Measurements from ENCODE around the gene AAR2.

The AAR2 gene

DNA sequence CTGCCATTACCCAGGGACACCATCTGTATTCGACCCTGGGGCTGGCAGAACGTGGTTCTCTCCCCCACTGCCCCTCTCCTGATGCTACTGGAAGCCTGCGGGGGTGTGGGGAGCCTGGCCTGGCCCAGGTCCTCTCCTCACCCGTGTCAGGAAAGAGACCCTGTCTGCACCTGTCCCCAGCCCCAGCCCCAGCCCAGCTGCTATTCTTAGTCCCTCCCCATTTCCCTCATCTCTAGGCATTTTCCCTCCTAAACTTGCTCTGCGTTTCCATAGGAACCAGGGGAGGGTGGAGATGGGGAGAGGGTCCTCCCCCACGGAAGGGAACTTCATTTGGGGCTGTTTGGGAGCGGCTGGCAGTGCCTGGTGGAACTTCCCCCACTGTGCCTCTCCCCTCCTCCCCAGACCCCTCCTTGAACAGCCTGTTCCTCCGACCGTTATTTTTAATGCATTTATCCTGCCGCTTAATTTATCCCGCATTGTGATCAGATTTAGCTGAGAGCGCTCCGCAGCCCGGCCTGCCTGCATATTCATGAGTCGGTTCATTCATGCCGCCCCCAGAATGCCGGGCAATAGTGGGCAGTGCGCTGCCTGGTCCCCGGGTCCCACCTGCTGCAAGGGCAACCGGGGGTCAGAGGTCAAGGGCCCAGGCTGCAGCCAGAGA, 38.0 kb downstream of the AAR2 start:
- H3K36me3 Mint-ChIP-seq (ENCODE audit: low read depth): no peaks in the 10 kb centered on the region
- H3K27ac Mint-ChIP-seq: no peak overlapping the region
- H3K4me3 Mint-ChIP-seq: no peak overlapping the region
- no peaks in the 10 kb centered on the region for H3K27me3 Mint-ChIP-seq (ENCODE audit: low read depth)
- H3K4me1 Mint-ChIP-seq (ENCODE audit: low read depth): no peaks in the 10 kb centered on the region
- no peaks in the 10 kb centered on the region for H3K9me3 Mint-ChIP-seq

DNA sequence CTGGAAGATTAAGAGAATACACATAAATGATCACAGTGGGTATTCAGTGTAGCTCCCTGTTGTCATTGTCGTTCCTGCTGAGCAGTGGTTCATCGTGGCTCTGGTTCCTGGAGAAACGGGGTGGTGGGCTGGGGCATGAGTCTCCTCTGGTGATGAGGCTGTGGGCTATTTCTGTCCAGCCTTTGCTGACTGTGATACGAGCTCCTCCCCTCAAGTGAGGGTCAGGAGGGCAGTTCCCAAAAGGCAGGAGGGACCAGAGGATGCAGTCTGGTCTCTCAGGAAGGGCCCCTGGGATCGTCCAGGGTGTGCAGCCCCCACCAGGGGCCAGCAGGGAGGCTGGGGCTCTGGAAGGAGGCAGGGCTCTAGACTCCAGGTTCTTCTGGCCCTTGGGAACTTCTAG, 38.7 kb downstream of the AAR2 start:
- no peaks in the 10 kb centered on the region for H3K27me3 Mint-ChIP-seq (ENCODE audit: low read depth)
- H3K36me3 Mint-ChIP-seq (ENCODE audit: low read depth): no peaks in the 10 kb centered on the region
- no peaks in the 10 kb centered on the region for H3K9me3 Mint-ChIP-seq
- no peak overlapping the region for H3K27ac Mint-ChIP-seq
- no peaks in the 10 kb centered on the region for H3K4me1 Mint-ChIP-seq (ENCODE audit: low read depth)
- H3K4me3 Mint-ChIP-seq: no peak overlapping the region

DNA sequence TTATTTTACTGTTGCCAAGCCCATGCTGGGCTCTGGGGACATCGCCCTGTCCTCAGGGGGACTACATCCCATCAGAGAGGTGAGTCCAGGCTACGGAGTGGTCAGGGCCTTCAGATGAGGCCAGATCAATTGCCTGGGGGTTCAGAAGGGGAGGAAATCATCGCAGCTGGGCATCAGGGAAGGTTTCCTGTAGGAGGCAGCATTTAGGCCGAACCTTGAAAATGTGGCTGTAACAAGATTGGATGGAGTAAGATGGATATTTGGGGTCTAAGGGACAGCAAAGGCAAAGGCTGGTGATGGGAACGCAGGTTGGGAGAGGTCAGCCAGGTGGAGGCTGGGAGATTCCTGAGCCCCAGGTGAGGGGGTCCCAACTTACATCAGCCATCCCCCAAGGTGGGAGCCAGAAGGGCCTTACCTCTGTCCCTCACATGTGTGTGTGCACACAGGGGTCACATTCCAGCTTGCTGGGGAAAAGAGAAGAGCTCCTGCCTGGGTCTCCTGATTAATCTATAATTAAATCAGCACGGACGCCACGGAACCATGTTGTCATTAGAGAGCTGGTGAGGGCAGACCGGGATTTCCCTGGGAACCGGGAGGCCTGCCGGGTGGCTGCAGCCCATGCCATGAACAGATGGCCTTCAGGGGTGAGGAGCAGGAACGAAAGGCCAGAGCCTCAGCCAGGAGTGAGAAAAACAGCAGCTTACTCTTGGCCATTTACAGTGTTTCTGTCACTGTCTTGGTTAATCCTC, 39.3 kb downstream of the AAR2 start:
- Mint-ChIP-seq H3K4me3 (no peak overlapping the region), H3K27ac (no peak overlapping the region), H3K27me3 (ENCODE audit: low read depth) (no peaks in the 10 kb centered on the region), H3K4me1 (ENCODE audit: low read depth) (no peaks in the 10 kb centered on the region), H3K36me3 (ENCODE audit: low read depth) (no peaks in the 10 kb centered on the region), H3K9me3 (no peaks in the 10 kb centered on the region)

DNA sequence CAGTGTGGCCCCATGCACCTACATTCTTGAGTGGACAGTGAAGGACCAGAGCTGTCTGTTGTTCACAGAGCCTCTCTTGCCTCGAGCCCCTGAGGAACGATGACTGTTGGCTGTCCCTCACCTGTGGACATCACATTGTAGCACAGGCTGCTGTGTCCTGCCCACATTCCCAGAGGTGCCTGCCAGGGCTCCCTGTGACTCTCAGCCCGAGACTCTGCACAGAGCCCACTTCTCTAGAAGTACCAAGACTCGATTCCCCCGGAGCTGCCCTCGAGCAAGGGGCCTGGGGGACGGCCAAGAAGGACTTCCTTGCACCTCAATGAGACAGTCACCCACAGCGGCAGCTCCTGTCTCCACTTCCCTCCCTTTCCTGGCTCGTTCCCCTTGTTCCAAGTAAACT, 41.3 kb downstream of the AAR2 start:
- Mint-ChIP-seq H3K27me3 (ENCODE audit: low read depth) (peaks cover 11% of the 10 kb centered on the region), H3K9me3 (no peaks in the 10 kb centered on the region), H3K4me1 (ENCODE audit: low read depth) (no peaks in the 10 kb centered on the region), H3K4me3 (no peak overlapping the region), H3K27ac (no peak overlapping the region), H3K36me3 (ENCODE audit: low read depth) (no peaks in the 10 kb centered on the region)

DNA sequence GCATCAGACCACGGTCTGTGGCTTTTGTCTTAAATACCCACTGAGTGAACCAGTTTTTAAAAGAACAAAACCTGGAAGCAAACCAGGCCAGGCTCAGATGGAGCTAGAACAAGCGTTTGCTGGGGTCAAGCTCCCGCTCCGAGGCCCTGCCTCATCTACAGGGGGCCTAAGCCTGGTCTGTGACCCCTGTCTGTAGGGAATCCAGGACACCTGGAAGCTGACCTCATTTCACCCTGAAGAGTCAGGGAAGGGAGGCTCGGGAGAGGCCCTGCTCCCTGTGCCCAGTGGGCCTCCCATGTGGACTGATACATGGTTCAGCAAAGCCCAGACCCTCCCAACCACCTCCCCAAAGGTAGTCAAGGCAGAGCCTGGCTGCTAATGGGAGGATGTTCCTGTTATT, 43.1 kb downstream of the AAR2 start:
- H3K27ac Mint-ChIP-seq: no peak overlapping the region
- no peaks in the 10 kb centered on the region for H3K9me3 Mint-ChIP-seq
- H3K4me1 Mint-ChIP-seq (ENCODE audit: low read depth): no peaks in the 10 kb centered on the region
- H3K4me3 Mint-ChIP-seq: no peak overlapping the region
- no peaks in the 10 kb centered on the region for H3K36me3 Mint-ChIP-seq (ENCODE audit: low read depth)
- peaks cover 15% of the 10 kb centered on the region for H3K27me3 Mint-ChIP-seq (ENCODE audit: low read depth)

DNA sequence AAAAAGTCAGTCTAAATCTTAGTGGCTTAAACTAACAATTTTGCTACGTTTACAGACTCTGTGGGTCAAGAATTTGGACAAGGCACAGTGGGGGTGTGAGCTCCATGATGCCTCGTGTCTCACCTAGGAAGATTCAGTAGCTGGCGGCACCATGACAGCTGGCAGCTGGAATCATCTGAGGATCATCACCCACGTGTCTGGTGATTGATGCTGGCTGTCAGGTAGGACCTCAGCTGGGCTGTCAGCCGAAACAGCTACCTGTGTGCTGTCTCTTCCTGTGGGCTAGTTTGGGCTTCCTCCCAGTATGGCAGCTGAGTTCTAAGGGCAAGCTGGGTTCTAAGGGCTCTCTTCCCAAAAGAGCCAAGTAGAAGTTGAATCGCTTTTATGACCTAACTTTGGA, 43.5 kb downstream of the AAR2 start:
- Mint-ChIP-seq H3K27me3 (ENCODE audit: low read depth) (peaks cover 17% of the 10 kb centered on the region), H3K36me3 (ENCODE audit: low read depth) (no peaks in the 10 kb centered on the region), H3K4me1 (ENCODE audit: low read depth) (no peaks in the 10 kb centered on the region), H3K27ac (no peak overlapping the region), H3K4me3 (no peak overlapping the region), H3K9me3 (no peaks in the 10 kb centered on the region)

DNA sequence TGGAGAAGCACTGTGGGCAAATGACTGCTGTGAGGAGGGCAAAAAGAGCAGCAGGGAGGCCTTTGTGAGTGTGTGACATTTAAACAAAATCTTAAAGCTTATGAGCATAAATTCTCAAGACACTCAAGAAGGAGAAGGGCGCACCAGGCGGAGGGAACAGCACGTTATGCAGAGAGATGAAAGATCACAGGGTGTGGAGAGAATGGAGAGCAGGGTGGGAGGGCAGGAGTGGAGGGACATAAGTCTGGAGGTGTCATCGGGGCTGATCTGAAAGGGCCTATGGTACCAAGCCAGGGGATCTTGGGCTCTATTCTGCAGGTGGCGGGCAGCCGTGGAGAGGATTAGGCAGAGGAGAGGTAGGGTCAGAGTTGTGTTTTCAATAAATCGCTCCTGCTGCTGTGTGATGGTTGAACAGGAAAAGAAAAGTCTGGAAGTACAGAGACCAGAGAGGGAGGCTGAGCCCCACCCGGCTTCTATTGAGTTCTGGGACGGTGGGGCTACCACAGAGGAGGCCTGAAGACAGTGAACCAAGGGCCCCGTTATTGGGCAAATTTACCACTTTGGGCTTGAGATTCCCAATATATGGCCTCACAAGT, 45.6 kb downstream of the AAR2 start:
- Mint-ChIP-seq H3K27ac (no peak overlapping the region), H3K9me3 (no peaks in the 10 kb centered on the region), H3K4me1 (ENCODE audit: low read depth) (no peaks in the 10 kb centered on the region), H3K27me3 (ENCODE audit: low read depth) (peaks cover 17% of the 10 kb centered on the region), H3K36me3 (ENCODE audit: low read depth) (no peaks in the 10 kb centered on the region), H3K4me3 (no peak overlapping the region)

DNA sequence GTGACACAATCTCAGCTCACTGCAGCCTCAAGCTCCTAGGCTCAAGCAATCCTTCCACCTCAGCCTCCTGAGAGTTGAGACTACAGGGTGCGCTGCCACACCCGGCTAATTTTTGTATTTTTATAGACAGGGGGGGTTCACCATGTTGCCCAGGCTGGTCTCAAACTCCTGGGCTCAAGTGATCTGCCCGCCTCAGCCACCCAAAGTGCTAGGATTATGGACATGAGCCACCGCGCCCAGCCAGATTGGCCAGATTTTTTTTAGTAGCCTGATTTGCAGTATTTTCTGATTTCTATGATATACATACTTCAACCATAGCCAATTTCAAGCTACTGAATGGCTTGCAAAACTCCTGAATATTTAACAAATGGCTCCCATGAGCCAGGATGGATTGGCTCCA, 48.5 kb downstream of the AAR2 start:
- no peaks in the 10 kb centered on the region for H3K36me3 Mint-ChIP-seq (ENCODE audit: low read depth)
- H3K27me3 Mint-ChIP-seq (ENCODE audit: low read depth): peaks cover 22% of the 10 kb centered on the region
- H3K27ac Mint-ChIP-seq: no peak overlapping the region
- H3K4me3 Mint-ChIP-seq: no peak overlapping the region
- no peaks in the 10 kb centered on the region for H3K4me1 Mint-ChIP-seq (ENCODE audit: low read depth)
- H3K9me3 Mint-ChIP-seq: no peaks in the 10 kb centered on the region

DNA sequence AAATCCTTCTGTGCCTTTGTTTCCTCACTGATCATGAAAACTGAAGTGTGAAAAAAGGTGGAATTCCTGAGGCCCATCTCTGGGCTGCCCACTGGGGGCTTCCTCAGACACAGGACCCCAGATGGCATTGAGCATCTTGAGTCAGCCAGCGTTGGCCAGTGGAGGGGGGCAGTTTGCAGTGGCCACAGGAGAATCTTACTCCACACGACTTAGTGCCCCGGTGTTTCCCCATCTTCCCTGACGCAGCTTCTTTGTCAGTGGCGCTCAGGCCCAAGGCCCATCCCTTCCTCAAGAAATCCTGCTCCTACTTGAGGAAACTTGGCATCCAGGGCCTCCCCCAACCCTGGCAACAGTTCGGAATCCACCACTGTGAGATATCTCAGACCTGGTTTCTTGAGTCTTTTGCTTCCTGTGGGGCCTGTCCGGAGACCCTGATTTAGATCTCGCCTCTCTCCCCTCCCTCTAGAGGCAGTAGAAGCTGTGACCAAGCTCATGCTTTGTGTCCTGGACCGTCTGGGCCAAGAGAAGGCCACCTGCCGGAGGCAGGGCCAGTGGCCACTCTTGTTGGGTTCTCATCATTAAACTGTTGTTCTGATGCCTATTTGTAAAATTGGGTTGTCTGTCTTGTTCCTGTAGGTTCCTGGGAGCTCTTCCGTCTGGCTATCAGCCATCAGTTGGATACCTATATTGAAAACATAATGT, 49.6 kb downstream of the AAR2 start:
- no peaks in the 10 kb centered on the region for H3K9me3 Mint-ChIP-seq
- no peaks in the 10 kb centered on the region for H3K4me1 Mint-ChIP-seq (ENCODE audit: low read depth)
- H3K27me3 Mint-ChIP-seq (ENCODE audit: low read depth): peaks cover 28% of the 10 kb centered on the region
- no peaks in the 10 kb centered on the region for H3K36me3 Mint-ChIP-seq (ENCODE audit: low read depth)
- H3K4me3 Mint-ChIP-seq: no peak overlapping the region
- H3K27ac Mint-ChIP-seq: no peak overlapping the region

DNA sequence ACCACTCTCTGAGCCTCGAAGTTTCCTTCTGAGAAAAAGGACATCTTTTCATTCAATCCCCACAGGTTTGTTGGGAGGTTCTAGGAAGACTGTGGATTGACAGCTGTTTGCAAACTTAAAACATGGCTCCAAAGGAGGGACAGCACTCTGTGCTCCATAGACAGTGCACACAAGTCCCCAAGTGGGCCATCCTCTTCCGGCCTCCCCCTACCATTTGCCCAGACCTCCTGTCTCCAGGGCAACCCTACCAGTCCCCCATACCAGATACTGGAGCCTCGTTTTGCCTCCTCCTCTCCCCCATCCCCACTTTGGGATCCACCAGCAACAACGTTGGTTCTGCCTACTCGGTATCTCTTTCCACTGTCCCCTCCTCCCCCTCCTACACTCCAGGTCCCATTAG, 61.4 kb downstream of the AAR2 start:
- H3K27me3 Mint-ChIP-seq (ENCODE audit: low read depth): peaks cover 42% of the 10 kb centered on the region
- H3K4me3 Mint-ChIP-seq: no peak overlapping the region
- no peaks in the 10 kb centered on the region for H3K9me3 Mint-ChIP-seq
- no peaks in the 10 kb centered on the region for H3K4me1 Mint-ChIP-seq (ENCODE audit: low read depth)
- H3K27ac Mint-ChIP-seq: no peak overlapping the region
- no peaks in the 10 kb centered on the region for H3K36me3 Mint-ChIP-seq (ENCODE audit: low read depth)

DNA sequence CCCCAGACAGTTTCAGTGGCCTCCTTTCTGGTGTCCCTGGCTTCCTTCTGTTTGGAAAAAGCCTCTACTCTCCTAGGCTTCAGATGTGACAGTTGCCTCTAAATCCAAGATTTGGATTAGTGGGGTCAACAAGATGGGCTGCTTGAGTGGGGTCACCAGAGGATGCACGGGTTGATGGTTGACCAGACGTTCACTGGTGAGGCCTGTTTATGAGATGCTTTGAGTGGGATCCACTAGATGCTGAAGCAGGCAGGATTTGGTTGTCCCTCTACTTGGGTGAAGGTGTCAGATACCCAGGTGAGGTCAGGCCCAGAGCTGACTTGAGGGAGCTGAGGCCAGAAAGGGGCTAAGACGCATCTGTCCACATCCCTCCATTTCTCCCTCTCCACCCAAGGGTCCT, 61.8 kb downstream of the AAR2 start:
- no peaks in the 10 kb centered on the region for H3K9me3 Mint-ChIP-seq
- no peaks in the 10 kb centered on the region for H3K36me3 Mint-ChIP-seq (ENCODE audit: low read depth)
- no peaks in the 10 kb centered on the region for H3K4me1 Mint-ChIP-seq (ENCODE audit: low read depth)
- H3K4me3 Mint-ChIP-seq: no peak overlapping the region
- H3K27ac Mint-ChIP-seq: no peak overlapping the region
- peaks cover 45% of the 10 kb centered on the region for H3K27me3 Mint-ChIP-seq (ENCODE audit: low read depth)

DNA sequence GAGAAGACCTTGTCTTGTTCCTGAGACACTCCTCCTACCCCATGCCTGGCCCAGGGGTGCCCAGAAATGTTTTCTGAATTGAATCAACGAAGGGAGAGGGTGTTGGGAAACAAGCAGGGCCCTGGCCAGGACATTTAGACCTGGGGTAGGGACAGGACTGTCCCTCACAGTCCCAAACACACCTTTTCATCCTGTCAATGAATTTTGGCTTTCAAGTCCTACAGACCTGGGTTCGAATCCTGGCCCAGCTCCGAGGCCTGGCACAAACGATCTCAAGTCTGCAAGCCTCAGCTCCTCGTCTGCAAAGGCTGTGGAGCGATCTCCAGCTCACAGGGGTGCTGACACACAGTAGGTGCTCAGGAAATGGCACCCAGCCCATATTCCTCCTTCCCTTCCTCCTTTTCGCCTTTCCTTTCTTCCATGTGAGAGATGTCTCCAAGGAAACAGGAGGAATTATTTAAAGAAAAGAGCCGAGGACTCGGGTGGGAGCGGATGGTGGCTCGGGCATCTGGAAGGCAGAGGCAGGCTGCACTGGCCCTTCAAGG, 62.6 kb downstream of the AAR2 start:
- Mint-ChIP-seq H3K4me1 (ENCODE audit: low read depth) (no peaks in the 10 kb centered on the region), H3K36me3 (ENCODE audit: low read depth) (no peaks in the 10 kb centered on the region), H3K4me3 (no peak overlapping the region), H3K27me3 (ENCODE audit: low read depth) (peaks cover 48% of the 10 kb centered on the region), H3K9me3 (no peaks in the 10 kb centered on the region), H3K27ac (no peak overlapping the region)

DNA sequence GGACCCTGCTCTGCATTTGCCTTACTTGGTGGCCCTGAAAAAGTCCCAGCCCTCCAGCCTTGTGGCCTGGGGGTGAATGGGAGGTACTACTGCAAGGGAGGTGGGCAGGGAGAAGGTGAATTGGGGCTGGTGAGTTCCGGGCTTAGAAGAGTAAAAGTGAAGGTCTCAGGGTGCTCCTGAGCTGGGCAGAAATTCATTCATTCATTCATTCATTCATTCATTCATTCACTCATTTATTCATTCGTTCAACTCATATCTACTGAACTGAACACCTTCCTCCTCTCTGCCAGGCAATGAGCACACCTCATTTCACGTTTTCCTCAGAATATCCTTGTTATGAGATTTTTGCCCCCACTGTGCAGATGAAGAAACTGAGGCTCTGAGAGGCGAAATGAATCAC, 63.2 kb downstream of the AAR2 start:
- no peak overlapping the region for H3K27ac Mint-ChIP-seq
- peaks cover 53% of the 10 kb centered on the region for H3K27me3 Mint-ChIP-seq (ENCODE audit: low read depth)
- H3K36me3 Mint-ChIP-seq (ENCODE audit: low read depth): no peaks in the 10 kb centered on the region
- H3K4me1 Mint-ChIP-seq (ENCODE audit: low read depth): no peaks in the 10 kb centered on the region
- H3K9me3 Mint-ChIP-seq: no peaks in the 10 kb centered on the region
- no peak overlapping the region for H3K4me3 Mint-ChIP-seq

DNA sequence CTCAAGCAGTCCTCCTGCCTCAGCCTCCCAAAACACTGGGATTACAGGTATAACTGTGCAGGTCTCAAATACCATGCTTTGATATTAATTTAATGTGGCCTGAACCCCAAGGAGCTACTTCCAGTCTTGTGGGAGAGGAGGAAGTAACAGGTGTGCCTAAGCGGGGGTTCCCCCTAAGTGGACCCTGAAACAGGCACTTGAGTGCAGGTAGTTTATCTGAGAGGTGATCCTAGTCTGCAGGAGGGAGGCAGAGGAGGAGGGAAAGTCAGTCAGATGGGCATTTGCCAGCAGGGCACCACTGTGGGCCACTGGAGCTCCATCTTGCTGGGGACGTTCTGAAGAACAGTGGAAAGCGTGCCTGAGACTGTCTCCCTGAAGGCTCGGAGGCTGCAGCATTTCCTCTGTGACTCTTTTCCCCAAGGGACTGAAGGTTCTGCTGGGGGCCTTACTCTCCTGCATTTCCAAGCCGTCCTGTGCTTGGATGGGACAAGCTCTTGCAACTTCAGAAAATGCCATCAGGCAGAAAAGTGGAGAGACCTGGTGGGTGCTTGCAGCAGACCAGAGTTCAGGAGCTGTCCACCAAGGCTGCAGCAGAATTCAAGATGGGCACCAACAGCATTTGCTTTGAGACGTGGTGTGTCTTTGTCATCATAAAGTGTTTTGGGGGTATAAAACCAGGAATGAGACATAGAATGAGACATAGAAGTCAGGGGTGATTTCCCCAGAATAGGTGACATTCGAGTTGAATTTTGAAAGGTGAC, 65.3 kb downstream of the AAR2 start:
- no peaks in the 10 kb centered on the region for H3K9me3 Mint-ChIP-seq
- H3K27ac Mint-ChIP-seq: no peak overlapping the region
- peaks cover 56% of the 10 kb centered on the region for H3K27me3 Mint-ChIP-seq (ENCODE audit: low read depth)
- peaks cover 2% of the 10 kb centered on the region for H3K4me1 Mint-ChIP-seq (ENCODE audit: low read depth)
- H3K4me3 Mint-ChIP-seq: no peak overlapping the region
- H3K36me3 Mint-ChIP-seq (ENCODE audit: low read depth): no peaks in the 10 kb centered on the region

Measured in T-helper 1 cell treated with Interleukin-12 subunit alpha and Interleukin-12 subunit beta and Interleukin-4 antibody, amounts not matched to agents 30 μg/mL and 1 μg/mL, for 36 hours (primary cell).